Heart right ventricle (tissue), 16 donors: ENCODE data around the gene A4GALT. TPM values are rescaled to one million over a fixed set of nuclear protein-coding genes. Genes with fewer than 3 reads are reported as not detected.

Source experiments
- ATAC-seq, 8 donors: fragments of 200-7000 bp; cut with Tn5 transposase; one replicate each; pipeline ENCODE4 v1.9.1; 2020; ENCODE audit warnings: mild to moderate bottlenecking in 8 of 8, moderate library complexity in 8 of 8, moderate number of reproducible peaks in 1 of 8
- DNase-seq, 2 donors: peaks; one replicate each; pipeline ENCODE4 v3.0.0-alpha.2; 2020
- H3K27ac ChIP-seq, 10 donors: fragments of 200-600 bp; sonication (generic) in 2 of 10; one replicate each; pipeline versions ENCODE4 v1.5.0 to v1.8.0; 2020 to 2022; ENCODE audit warnings: mild to moderate bottlenecking in 3 of 10
- H3K27me3 ChIP-seq, 7 donors: fragments of 200-600 bp; one replicate each; pipeline ENCODE4 v1.8.0; 2021 to 2022; ENCODE audit warnings: mild to moderate bottlenecking in 2 of 7
- H3K36me3 ChIP-seq, 9 donors: fragments of 200-600 bp; sonication (generic) in 1 of 9; one replicate each; pipeline versions ENCODE4 v1.5.0 to v1.8.0; 2020 to 2022; ENCODE audit warnings: mild to moderate bottlenecking in 2 of 9
- H3K4me1 ChIP-seq, 9 donors: fragments of 200-600 bp; sonication (generic) in 1 of 9; one replicate each; pipeline versions ENCODE4 v1.5.0 to v1.8.0; 2020 to 2022; ENCODE audit warnings: mild to moderate bottlenecking in 4 of 9
- H3K4me3 ChIP-seq, 10 donors: fragments of 200-600 bp; sonication (generic) in 2 of 10; one replicate each; pipeline versions ENCODE4 v1.5.0 to v1.8.0; 2020 to 2022; ENCODE audit warnings: mild to moderate bottlenecking in 7 of 10, moderate library complexity in 2 of 10
- H3K9me3 ChIP-seq, 11 donors: fragments of 200-600 bp in 10 of 11; sonication (generic) in 2 of 11; one replicate each; pipeline versions ENCODE4 v1.5.0 to v1.8.0; 2013 to 2022; ENCODE audit warnings: mild to moderate bottlenecking in 2 of 11, control low read depth in 1 of 11, moderate library complexity in 1 of 11
- WGBS, 2 donors: extraction: QIAGEN DNeasy Blood & Tissue Kit; methylation state at CpG; one replicate each; pipeline ENCODE4 v1.1.7; 2013; ENCODE audit warnings: inconsistent platforms in 1 of 2; 5-methylcytosine and 5-hydroxymethylcytosine counted together
- intact Hi-C, 10 donors: fragments of 100-400 bp; cut with DNase I; formaldehyde crosslinking; loops; one replicate each; pipeline versions ENCODE4 v1.11.1 to v1.14.2; 2022
- polyA plus RNA-seq, 2 donors: library from polyadenylated mRNA; stranded (reverse); fragments of 200-250 nt; gene quantifications; one replicate each; pipeline ENCODE4 v1.2.3, GENCODE V29; 2013
- total RNA-seq, 10 donors: library from RNA; stranded (reverse); fragmentation: NEBNext Ultra II Directional in 3 of 10; extraction: Animal tissue kit (Norgen Biotek cat#: 25700) in 3 of 10; gene quantifications; one replicate each; pipeline versions ENCODE4 v1.2.1 to v1.2.4, GENCODE V29; 2021 to 2023
- TF ChIP-seq, protein P1 (sequence below), 9 donors: fragments of 200-600 bp; sonication (generic) in 2 of 9; IDR thresholded peaks; one replicate each; pipeline versions ENCODE4 v1.5.0 to v1.8.0; 2021 to 2022; ENCODE audit warnings: antibody characterized with exemption in 9 of 9, mild to moderate bottlenecking in 5 of 9, moderate library complexity in 1 of 9
- donor health status: Arrhythmogenic right ventricular cardiomyopathy.
- donor health status: ischemic (EF 13 %, LVEDD 7.1; RV severe dilation, severe dysfunction).
- donor health status: healthy with polysubstance abuse.
- donor health status: DM: no; HTN: yes; CAD: no.
- donor health status: DM: no; HTN: no; CAD: no.
- donor health status: ischemic (EF 25% LVEDD 6.9; RV normal size, moderate dysfunction).
- donor health status: ischemic (EF 25% LVEDD 5.7; RV mildly dilated, moderate dysfunction).
- donor health status: healthy.
- donor health status: DM: yes; HTN: yes; CAD: no.
- donor health status: Ischemic cardiomyopathy.
- donor health status: ischemic (EF 35%, LVEDD 5.7; RV mildly dilated, moderate dysfunction).
- donor health status: nonischemic (EF 11% LVEDD 7.7; RV severe dilation, severe dysfunction).
- donor health status: DM: yes; HTN: yes; CAD: no.
- donor health status: PGD.
- donor health status: ischemic (EF 29% LVEDD 5.4; RV normal size, mild dysfunction).
- donor health status: nonischemic (EF 23%, LVEDD 6.1; RV moderate dilation, normal function).

Gene A4GALT
- total and polyA plus RNA-seq, 12 donors, result 61.4 to 167 (median 87.1) TPM

- peak overlapping the region; percentile 85 to 97 (median 94) for H3K27ac ChIP-seq
- peaks cover 42 to 92% (median 75%) of the 10 kb centered on the region in 9 donors for H3K4me1 ChIP-seq
- H3K27me3 ChIP-seq, result no peaks in the 10 kb centered on the region
- intact Hi-C loops, result loop anchor here in 1 of 10 donors (2.0 kb wide), 1 partner anchor 21 kb away; no protein-coding TSS in a partner anchor
- H3K4me3 ChIP-seq, result no peak overlapping the region
- peaks cover 0 to 32% (median 18%) of the 10 kb centered on the region in 9 donors for H3K36me3 ChIP-seq
- 12 to 15% methylated on average over 16 of the region's 16 CpGs for WGBS, 2 donors
- peak; percentile 81 to 89 (median 88) for ATAC-seq
- TF ChIP-seq, protein P1, sequence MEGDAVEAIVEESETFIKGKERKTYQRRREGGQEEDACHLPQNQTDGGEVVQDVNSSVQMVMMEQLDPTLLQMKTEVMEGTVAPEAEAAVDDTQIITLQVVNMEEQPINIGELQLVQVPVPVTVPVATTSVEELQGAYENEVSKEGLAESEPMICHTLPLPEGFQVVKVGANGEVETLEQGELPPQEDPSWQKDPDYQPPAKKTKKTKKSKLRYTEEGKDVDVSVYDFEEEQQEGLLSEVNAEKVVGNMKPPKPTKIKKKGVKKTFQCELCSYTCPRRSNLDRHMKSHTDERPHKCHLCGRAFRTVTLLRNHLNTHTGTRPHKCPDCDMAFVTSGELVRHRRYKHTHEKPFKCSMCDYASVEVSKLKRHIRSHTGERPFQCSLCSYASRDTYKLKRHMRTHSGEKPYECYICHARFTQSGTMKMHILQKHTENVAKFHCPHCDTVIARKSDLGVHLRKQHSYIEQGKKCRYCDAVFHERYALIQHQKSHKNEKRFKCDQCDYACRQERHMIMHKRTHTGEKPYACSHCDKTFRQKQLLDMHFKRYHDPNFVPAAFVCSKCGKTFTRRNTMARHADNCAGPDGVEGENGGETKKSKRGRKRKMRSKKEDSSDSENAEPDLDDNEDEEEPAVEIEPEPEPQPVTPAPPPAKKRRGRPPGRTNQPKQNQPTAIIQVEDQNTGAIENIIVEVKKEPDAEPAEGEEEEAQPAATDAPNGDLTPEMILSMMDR (IDR thresholded peaks at IDR 0.05), result no peak
- no peaks in the 10 kb centered on the region for H3K9me3 ChIP-seq
- DNase-seq, result peak; percentile 88 to 93
Observed at GRCh38 chr22:42697542-42698013, 23.1 kb downstream of the A4GALT start.

GRCh38 chr22:42696331-42696967 is 24.2 kb downstream of the A4GALT start:
- no peak for ATAC-seq
- peak overlapping the region; percentile 85 to 97 (median 94) for H3K27ac ChIP-seq
- DNase-seq, result no peak
- H3K27me3 ChIP-seq, result no peaks in the 10 kb centered on the region
- H3K36me3 ChIP-seq, result peaks cover 0 to 41% (median 28%) of the 10 kb centered on the region in 9 donors
- intact Hi-C loops, result no loop called here
- peaks cover 39 to 90% (median 70%) of the 10 kb centered on the region in 9 donors for H3K4me1 ChIP-seq
- TF ChIP-seq, protein P1 (IDR thresholded peaks at IDR 0.05), result no peak
- 84 to 86% methylated on average over 10 of the region's 10 CpGs for WGBS, 2 donors
- no peaks in the 10 kb centered on the region for H3K9me3 ChIP-seq
- no peak overlapping the region for H3K4me3 ChIP-seq

DNA sequence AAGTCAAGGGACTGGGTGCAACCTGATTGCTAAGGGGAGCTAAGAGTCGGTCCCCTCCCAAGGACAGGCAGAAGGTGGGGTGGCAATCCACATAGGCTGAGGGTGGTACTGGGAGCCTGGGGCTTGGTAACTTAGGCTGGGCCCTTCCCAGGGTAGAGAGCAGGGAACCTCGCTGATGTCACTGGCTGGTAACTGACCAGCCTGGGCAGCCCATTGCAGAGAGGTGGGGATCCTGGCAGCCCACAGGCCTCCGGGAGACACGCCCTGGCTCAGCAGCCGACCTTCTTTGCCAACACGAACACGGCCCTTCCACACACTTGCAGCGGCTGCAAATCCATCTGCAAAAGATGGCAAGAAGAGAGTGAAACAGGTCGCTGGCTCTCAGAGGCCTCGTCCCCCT is 25.4 kb downstream of the A4GALT start:
- TF ChIP-seq, protein P1 (IDR thresholded peaks at IDR 0.05), result no peak
- DNase-seq, result peak; percentile 55 to 68

GRCh38 chr22:42693763-42694683 is 26.6 kb downstream of the A4GALT start:
- H3K27ac ChIP-seq, result peak overlapping the region in 9 of 10 donors; percentile 85 to 97 (median 94)
- peaks cover 24 to 87% (median 67%) of the 10 kb centered on the region in 9 donors for H3K4me1 ChIP-seq
- TF ChIP-seq, protein P1 (IDR thresholded peaks at IDR 0.05), result no peak
- intact Hi-C loops, result no loop called here
- H3K4me3 ChIP-seq, result no peak overlapping the region
- H3K27me3 ChIP-seq, result no peaks in the 10 kb centered on the region
- peaks cover 0 to 61% (median 28%) of the 10 kb centered on the region in 9 donors for H3K36me3 ChIP-seq
- H3K9me3 ChIP-seq, result no peaks in the 10 kb centered on the region
- DNase-seq (no peak), ATAC-seq (no peak)
- 87 to 89% methylated on average over 25 of the region's 25 CpGs for WGBS, 2 donors

More for the DNA sequence above, 25.4 kb downstream of the A4GALT start:
- intact Hi-C loops, result no loop called here
- Histone ChIP-seq H3K4me1 (peaks cover 32 to 87% (median 67%) of the 10 kb centered on the region in 9 donors), H3K27me3 (no peaks in the 10 kb centered on the region), H3K27ac (peak overlapping the region; percentile 58 to 97 (median 94)), H3K9me3 (no peaks in the 10 kb centered on the region), H3K4me3 (no peak overlapping the region), H3K36me3 (peaks cover 0 to 50% (median 28%) of the 10 kb centered on the region in 9 donors)
- WGBS, 2 donors, result 58 to 60% methylated on average over 10 of the region's 10 CpGs
- peak; percentile 7 to 33 (median 14) for ATAC-seq
